ENCODE data around the gene CAMTA1. TPM values are rescaled to one million over a fixed set of nuclear protein-coding genes. Genes with fewer than 3 reads are reported as not detected.

Gene CAMTA1
- total RNA-seq, 4 donors from 2014 or later = 86.3 to 170 (median 132) TPM

DNA sequence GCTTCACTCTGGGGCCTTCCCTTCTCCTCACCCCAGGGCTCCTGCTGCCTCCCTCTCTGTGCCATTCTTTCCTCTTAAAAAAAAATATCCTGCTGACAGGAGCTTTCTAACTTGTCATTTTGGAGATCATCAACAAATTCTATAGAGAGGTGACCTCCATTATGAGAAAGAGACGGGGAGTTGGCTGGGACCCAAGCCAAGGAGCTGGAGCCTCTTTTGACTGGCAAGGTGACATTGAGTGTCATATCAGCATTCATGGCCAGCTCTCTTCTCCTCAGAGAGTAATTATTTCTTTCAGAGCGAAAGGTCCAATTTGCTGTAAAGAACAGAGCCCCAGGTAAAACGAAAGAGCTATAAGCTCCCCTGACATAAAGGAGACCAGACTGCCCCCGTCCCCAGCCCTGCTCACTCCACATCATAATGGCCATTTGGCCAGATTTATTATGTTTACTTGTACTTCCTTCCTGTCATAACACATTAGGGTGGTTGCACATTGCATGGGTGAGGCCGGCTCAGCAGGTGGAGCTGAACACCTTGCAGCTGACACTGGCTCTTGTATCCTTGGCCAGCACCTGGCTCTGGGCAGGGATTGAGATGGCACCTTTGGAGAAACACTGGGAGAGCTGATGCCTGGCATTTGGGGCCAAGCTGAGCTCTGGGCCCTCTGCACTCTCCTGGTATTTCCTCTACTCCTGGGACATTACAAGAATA lies 581.9 kb downstream of the CAMTA1 start:
- Histone ChIP-seq H3K27ac (no peak overlapping the region), H3K4me1 (no peaks in the 10 kb centered on the region), H3K4me3 (no peak overlapping the region), H3K36me3 (no peaks in the 10 kb centered on the region), H3K9me3 (no peaks in the 10 kb centered on the region), H3K27me3 (no peaks in the 10 kb centered on the region)
- no peak for TF ChIP-seq POLR2AphosphoS5 (IDR thresholded peaks at IDR 0.05)
- TF ChIP-seq, protein P1, sequence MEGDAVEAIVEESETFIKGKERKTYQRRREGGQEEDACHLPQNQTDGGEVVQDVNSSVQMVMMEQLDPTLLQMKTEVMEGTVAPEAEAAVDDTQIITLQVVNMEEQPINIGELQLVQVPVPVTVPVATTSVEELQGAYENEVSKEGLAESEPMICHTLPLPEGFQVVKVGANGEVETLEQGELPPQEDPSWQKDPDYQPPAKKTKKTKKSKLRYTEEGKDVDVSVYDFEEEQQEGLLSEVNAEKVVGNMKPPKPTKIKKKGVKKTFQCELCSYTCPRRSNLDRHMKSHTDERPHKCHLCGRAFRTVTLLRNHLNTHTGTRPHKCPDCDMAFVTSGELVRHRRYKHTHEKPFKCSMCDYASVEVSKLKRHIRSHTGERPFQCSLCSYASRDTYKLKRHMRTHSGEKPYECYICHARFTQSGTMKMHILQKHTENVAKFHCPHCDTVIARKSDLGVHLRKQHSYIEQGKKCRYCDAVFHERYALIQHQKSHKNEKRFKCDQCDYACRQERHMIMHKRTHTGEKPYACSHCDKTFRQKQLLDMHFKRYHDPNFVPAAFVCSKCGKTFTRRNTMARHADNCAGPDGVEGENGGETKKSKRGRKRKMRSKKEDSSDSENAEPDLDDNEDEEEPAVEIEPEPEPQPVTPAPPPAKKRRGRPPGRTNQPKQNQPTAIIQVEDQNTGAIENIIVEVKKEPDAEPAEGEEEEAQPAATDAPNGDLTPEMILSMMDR (IDR thresholded peaks at IDR 0.05) = no peak
- TF ChIP-seq EP300 (IDR thresholded peaks at IDR 0.05) = no peak
- no peak for TF ChIP-seq POLR2A (IDR thresholded peaks at IDR 0.05)
- no peak for ATAC-seq
- WGBS, 2 donors (ENCODE audit: low coverage in 1 of 2) = 83 to 94% methylated on average over 2 to 5 of the region's 5 CpGs

DNA sequence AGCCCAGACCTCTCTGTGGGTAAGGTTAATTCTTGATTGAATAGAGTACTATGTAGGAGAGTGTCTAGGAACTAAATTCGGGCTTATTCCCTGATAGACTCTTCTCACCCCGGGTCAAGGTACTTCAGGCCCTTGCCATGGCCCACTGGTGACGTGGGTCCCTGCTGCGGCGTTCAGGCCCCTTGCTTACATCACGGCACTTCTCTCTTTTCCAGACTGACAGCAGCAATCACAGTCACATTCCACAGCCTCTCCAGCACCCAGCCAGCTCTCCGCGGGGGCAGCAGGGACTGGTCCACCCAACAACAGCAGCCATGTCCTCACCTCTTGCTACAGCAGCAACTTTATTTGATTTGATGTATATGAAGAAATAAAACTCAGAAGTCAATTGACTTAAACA lies 584.6 kb downstream of the CAMTA1 start:
- H3K4me3 ChIP-seq = no peak overlapping the region
- no peaks in the 10 kb centered on the region for H3K27me3 ChIP-seq
- no peaks in the 10 kb centered on the region for H3K9me3 ChIP-seq
- no peaks in the 10 kb centered on the region for H3K36me3 ChIP-seq
- no peak for ATAC-seq
- H3K27ac ChIP-seq = no peak overlapping the region
- H3K4me1 ChIP-seq = no peaks in the 10 kb centered on the region
- no peak for TF ChIP-seq POLR2AphosphoS5 (IDR thresholded peaks at IDR 0.05)
- TF ChIP-seq, protein P1 (IDR thresholded peaks at IDR 0.05) = no peak
- no peak for TF ChIP-seq EP300 (IDR thresholded peaks at IDR 0.05)
- no peak for TF ChIP-seq POLR2A (IDR thresholded peaks at IDR 0.05)
- 81% methylated on average over 4 of the region's 8 CpGs; no CpG with 5 or more reads in 1 of the 2 donors for WGBS, 2 donors (ENCODE audit: low coverage in 1 of 2)

- TF ChIP-seq POLR2A (IDR thresholded peaks at IDR 0.05) (no peak), EP300 (IDR thresholded peaks at IDR 0.05) (no peak), POLR2AphosphoS5 (IDR thresholded peaks at IDR 0.05) (no peak)
- TF ChIP-seq, protein P1 (IDR thresholded peaks at IDR 0.05) = no peak
- Histone ChIP-seq H3K4me3 (no peak overlapping the region), H3K27ac (no peak overlapping the region), H3K36me3 (no peaks in the 10 kb centered on the region), H3K27me3 (no peaks in the 10 kb centered on the region), H3K4me1 (no peaks in the 10 kb centered on the region), H3K9me3 (no peaks in the 10 kb centered on the region)
- no peak for ATAC-seq
- 86 to 95% methylated on average over 3 to 4 of the region's 6 CpGs for WGBS, 2 donors (ENCODE audit: low coverage in 1 of 2)
Measured at GRCh38 chr1:7371926-7372325, 586.7 kb downstream of the CAMTA1 start.

- H3K27ac ChIP-seq = no peak overlapping the region
- no peaks in the 10 kb centered on the region for H3K27me3 ChIP-seq
- WGBS, 2 donors (ENCODE audit: low coverage in 1 of 2) = 97 to 100% methylated on average over 5 to 9 of the region's 19 CpGs
- no peaks in the 10 kb centered on the region for H3K9me3 ChIP-seq
- TF ChIP-seq POLR2AphosphoS5 (IDR thresholded peaks at IDR 0.05) = no peak
- TF ChIP-seq, protein P1 (IDR thresholded peaks at IDR 0.05) = no peak
- no peak for TF ChIP-seq POLR2A (IDR thresholded peaks at IDR 0.05)
- no peak for TF ChIP-seq EP300 (IDR thresholded peaks at IDR 0.05)
- ATAC-seq = no peak
- H3K36me3 ChIP-seq = no peaks in the 10 kb centered on the region
- no peak overlapping the region for H3K4me3 ChIP-seq
- no peaks in the 10 kb centered on the region for H3K4me1 ChIP-seq
Measured at GRCh38 chr1:7372477-7373120, 587.3 kb downstream of the CAMTA1 start.

DNA sequence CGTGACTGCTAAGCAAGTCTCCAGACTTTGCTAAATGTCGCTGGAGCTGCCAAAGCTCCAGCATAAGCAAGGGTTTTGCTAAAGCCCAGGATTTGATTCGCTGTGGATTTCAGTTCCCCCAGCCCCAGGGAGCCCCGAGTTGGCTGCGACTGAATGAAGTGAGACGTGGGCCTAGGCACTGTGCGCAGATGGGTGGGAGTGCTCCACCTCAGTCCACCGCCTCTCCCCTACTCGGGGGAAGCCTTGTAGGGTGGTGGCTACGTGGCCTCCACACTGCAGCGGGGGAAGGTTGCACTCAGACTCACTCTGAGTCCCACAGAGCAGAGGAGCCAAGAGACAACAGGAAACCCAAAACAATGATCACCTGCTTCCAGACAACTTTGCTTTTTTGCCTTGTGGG lies 588.0 kb downstream of the CAMTA1 start:
- H3K4me3 ChIP-seq = no peak overlapping the region
- H3K27ac ChIP-seq = no peak overlapping the region
- no peaks in the 10 kb centered on the region for H3K36me3 ChIP-seq
- H3K27me3 ChIP-seq = no peaks in the 10 kb centered on the region
- peaks cover 0 to 5% (median 0%) of the 10 kb centered on the region in 3 donors for H3K4me1 ChIP-seq
- no peak for ATAC-seq
- no peaks in the 10 kb centered on the region for H3K9me3 ChIP-seq
- TF ChIP-seq EP300 (IDR thresholded peaks at IDR 0.05) (no peak), POLR2AphosphoS5 (IDR thresholded peaks at IDR 0.05) (no peak), POLR2A (IDR thresholded peaks at IDR 0.05) (no peak)
- TF ChIP-seq, protein P1 (IDR thresholded peaks at IDR 0.05) = no peak
- 90% methylated on average over 4 of the region's 11 CpGs; no CpG with 5 or more reads in 1 of the 2 donors for WGBS, 2 donors (ENCODE audit: low coverage in 1 of 2)
